SK-N-SH (cell line): ENCODE measurements around the gene IL17REL. TPM values are rescaled to one million over a fixed set of nuclear protein-coding genes. Genes with fewer than 3 reads are reported as not detected.

Source experiments
- CTCF ChIA-PET: fragments of 300-600, 350-600 bp; formaldehyde crosslinking; extraction: SDS; loops from one replicate; lab custom pipeline; 2021; lab: Yijun Ruan, JAX
- POLR2A ChIA-PET: fragments of 350-600 bp; sonication (Branson Sonifier 250); formaldehyde crosslinking; extraction: SDS; loops from one replicate; lab custom pipeline; 2020; ENCODE audit warnings: antibody characterized with exemption, inconsistent platforms; lab: Yijun Ruan, JAX
- DNase-seq: peaks from one replicate; pipeline ENCODE4 v3.0.0; 2012
- H2AFZ ChIP-seq: fragments of 200-600 bp; sonication (generic); 2 replicates; pipeline ENCODE4 v1.8.1; 2016; ENCODE audit warnings: antibody characterized with exemption, mild to moderate bottlenecking, low read depth
- H3F3A ChIP-seq: fragments of 200-600 bp; sonication (generic); replicated peaks from 2 replicates; pipeline ENCODE3; 2016; ENCODE audit warnings: antibody characterized with exemption, mild to moderate bottlenecking; ENCODE audit not compliant: insufficient read depth
- H3K27ac ChIP-seq, 2 experiments: fragments of 200-500 bp in 1 of 2; fragments of 200-600 bp in 1 of 2; sonication (Bioruptor generic) in 1 of 2; sonication (generic), shearing (Covaris generic) in 1 of 2; 2 replicates each; pipeline versions ENCODE4 v1.5.1 to v1.6.1; 2014 to 2016; ENCODE audit warnings: low read depth in 2 of 2, inconsistent platforms in 1 of 2, low read length in 1 of 2, mild to moderate bottlenecking in 1 of 2, mixed read lengths in 1 of 2
- H3K27me3 ChIP-seq: fragments of 200-600 bp; sonication (generic), shearing (Covaris generic); 2 replicates; pipeline ENCODE4 v1.6.1; 2016; ENCODE audit warnings: mixed run types; ENCODE audit not compliant: insufficient read depth
- H3K36me3 ChIP-seq, 2 experiments: fragments of 200-500 bp in 1 of 2; fragments of 200-600 bp in 1 of 2; sonication (Bioruptor generic) in 1 of 2; sonication (generic) in 1 of 2; replicated peaks in 1 of 2; 2 replicates each; pipeline versions ENCODE3 to v1.5.1; 2014 to 2016; ENCODE audit warnings: low read length in 1 of 2, mild to moderate bottlenecking in 1 of 2; ENCODE audit not compliant: insufficient read depth in 2 of 2, control insufficient read depth in 1 of 2
- H3K4me1 ChIP-seq, 2 experiments: fragments of 200-500 bp in 1 of 2; fragments of 200-600 bp in 1 of 2; sonication (Bioruptor generic) in 1 of 2; sonication (generic), shearing (Covaris generic) in 1 of 2; 2 replicates each; pipeline versions ENCODE4 v1.5.1 to v1.6.1; 2014 to 2016; ENCODE audit warnings: low read depth in 1 of 2, low read length in 1 of 2, mixed run types in 1 of 2; ENCODE audit not compliant: insufficient read depth in 2 of 2, control insufficient read depth in 1 of 2
- H3K4me2 ChIP-seq: fragments of 200-600 bp; sonication (generic), shearing (Covaris generic); 2 replicates; pipeline ENCODE4 v1.6.1; 2017; ENCODE audit warnings: mixed run types
- H3K4me3 ChIP-seq, 2 experiments: fragments of 200-500 bp in 1 of 2; fragments of 200-600 bp in 1 of 2; sonication (Bioruptor generic) in 1 of 2; sonication (generic), shearing (Covaris generic) in 1 of 2; 2 replicates each; pipeline versions ENCODE4 v1.5.1 to v1.8.1; 2014 to 2016; ENCODE audit warnings: low read depth in 2 of 2, inconsistent platforms in 1 of 2, low read length in 1 of 2, mild to moderate bottlenecking in 1 of 2, mixed read lengths in 1 of 2, moderate library complexity in 1 of 2
- H3K79me2 ChIP-seq: fragments of 200-600 bp; sonication (generic); 2 replicates; pipeline ENCODE4 v1.8.1; 2017; ENCODE audit warnings: mild to moderate bottlenecking; ENCODE audit not compliant: insufficient read depth
- H3K9ac ChIP-seq: fragments of 200-600 bp; sonication (generic); 2 replicates; pipeline ENCODE4 v1.6.1; 2017; ENCODE audit warnings: mixed run types
- H3K9me2 ChIP-seq: fragments of 200-600 bp; sonication (generic); 2 replicates; pipeline ENCODE4 v1.6.1; 2017; ENCODE audit warnings: mixed run types
- H3K9me3 ChIP-seq: fragments of 200-600 bp; sonication (generic); 2 replicates; pipeline ENCODE4 v1.6.1; 2017; ENCODE audit warnings: mixed run types, mild to moderate bottlenecking, moderate library complexity
- H4K20me1 ChIP-seq: fragments of 200-600 bp; sonication (generic); 2 replicates; pipeline ENCODE4 v1.6.1; 2017; ENCODE audit warnings: mild to moderate bottlenecking, mixed run types; ENCODE audit not compliant: insufficient read depth
- ELF1 ChIP-seq: IDR thresholded peaks from 2 replicates; pipeline ENCODE4 v1.4.0; 2012
- EZH2phosphoT487 ChIP-seq: fragments of 200-600 bp; sonication (generic); IDR thresholded peaks from 2 replicates; pipeline ENCODE4 v1.6.1; 2017; ENCODE audit warnings: low read depth, mixed run types, mild to moderate bottlenecking, antibody characterized with exemption, moderate library complexity, borderline replicate concordance
- FOSL2 ChIP-seq: IDR thresholded peaks from 2 replicates; pipeline ENCODE4 v1.4.0; 2012; ENCODE audit warnings: low read depth, mild to moderate bottlenecking, moderate library complexity, borderline replicate concordance
- GABPA ChIP-seq: IDR thresholded peaks from 2 replicates; pipeline ENCODE4 v1.4.0; 2012; ENCODE audit warnings: low read depth, mild to moderate bottlenecking
- GATA2 ChIP-seq: sonication (generic); formaldehyde crosslinking; IDR thresholded peaks from 2 replicates; pipeline ENCODE4 v1.5.0; 2020; ENCODE audit warnings: mild to moderate bottlenecking, missing genetic modification reagents
- IRF3 ChIP-seq: fragments of 150-350 bp; IDR thresholded peaks from 2 replicates; pipeline ENCODE4 v1.6.1; 2016; ENCODE audit warnings: mild to moderate bottlenecking, low read depth, low read length
- MXI1 ChIP-seq: IDR thresholded peaks from 2 replicates; pipeline ENCODE4 v1.6.1; 2012; ENCODE audit warnings: mild to moderate bottlenecking, low read depth, low read length, improper control_type of control experiment
- POLR2AphosphoS5 ChIP-seq: IDR thresholded peaks from 2 replicates; pipeline ENCODE4 v1.6.1; 2012; ENCODE audit warnings: low read depth, low read length
- RFX5 ChIP-seq: IDR thresholded peaks from 2 replicates; pipeline ENCODE4 v1.6.1; 2012; ENCODE audit warnings: mild to moderate bottlenecking, improper control_type of control experiment, low read length
- RXRA ChIP-seq: IDR thresholded peaks from 2 replicates; pipeline ENCODE4 v1.4.0; 2012; ENCODE audit warnings: low read depth, mild to moderate bottlenecking, borderline replicate concordance
- SIN3A ChIP-seq: IDR thresholded peaks from 2 replicates; pipeline ENCODE4 v1.6.1; 2012; ENCODE audit warnings: low read depth, mild to moderate bottlenecking, low read length, moderate library complexity, borderline replicate concordance
- SMC3 ChIP-seq: IDR thresholded peaks from 2 replicates; pipeline ENCODE4 v1.6.1; 2012; ENCODE audit warnings: low read depth, low read length, improper control_type of control experiment
- TAF1 ChIP-seq: IDR thresholded peaks from 2 replicates; pipeline ENCODE4 v1.6.1; 2012; ENCODE audit warnings: low read depth, mild to moderate bottlenecking, low read length, moderate library complexity, borderline replicate concordance
- TEAD4 ChIP-seq: IDR thresholded peaks from 2 replicates; pipeline ENCODE4 v1.4.0; 2012; ENCODE audit warnings: mild to moderate bottlenecking, borderline replicate concordance; ENCODE audit not compliant: insufficient read depth
- YY1 ChIP-seq: IDR thresholded peaks from 2 replicates; pipeline ENCODE4 v1.4.0; 2012; ENCODE audit warnings: low read depth, mild to moderate bottlenecking
- WGBS: methylation state at CpG from one replicate; pipeline ENCODE4 v1.1.6; 2017; ENCODE audit warnings: low lambda C conversion rate; 5-methylcytosine and 5-hydroxymethylcytosine counted together
- polyA plus RNA-seq, 3 experiments: library from polyadenylated mRNA; depleted of rRNA; stranded (reverse); fragments of >200 nt; gene quantifications; 2 replicates each; pipeline ENCODE4 v1.2.3, GENCODE V29; 2012
- TF ChIP-seq, protein P1 (sequence below): IDR thresholded peaks from 2 replicates; pipeline ENCODE4 v1.4.0; 2012; ENCODE audit warnings: low read depth, borderline replicate concordance
- TF ChIP-seq, protein P2 (sequence below): IDR thresholded peaks from 2 replicates; pipeline ENCODE4; 2012
- TF ChIP-seq, protein P3 (sequence below): IDR thresholded peaks from 2 replicates; pipeline ENCODE4 v1.4.0; 2012; ENCODE audit warnings: low read depth
- TF ChIP-seq, protein P4 (sequence below): IDR thresholded peaks from 2 replicates; pipeline ENCODE4 v1.6.1; 2012; ENCODE audit warnings: mild to moderate bottlenecking, low read depth, low read length, moderate library complexity

IL17REL gene
- polyA plus RNA-seq, 1 of the 3 experiments (the other 2 are of a cell fraction) = not detected

DNA sequence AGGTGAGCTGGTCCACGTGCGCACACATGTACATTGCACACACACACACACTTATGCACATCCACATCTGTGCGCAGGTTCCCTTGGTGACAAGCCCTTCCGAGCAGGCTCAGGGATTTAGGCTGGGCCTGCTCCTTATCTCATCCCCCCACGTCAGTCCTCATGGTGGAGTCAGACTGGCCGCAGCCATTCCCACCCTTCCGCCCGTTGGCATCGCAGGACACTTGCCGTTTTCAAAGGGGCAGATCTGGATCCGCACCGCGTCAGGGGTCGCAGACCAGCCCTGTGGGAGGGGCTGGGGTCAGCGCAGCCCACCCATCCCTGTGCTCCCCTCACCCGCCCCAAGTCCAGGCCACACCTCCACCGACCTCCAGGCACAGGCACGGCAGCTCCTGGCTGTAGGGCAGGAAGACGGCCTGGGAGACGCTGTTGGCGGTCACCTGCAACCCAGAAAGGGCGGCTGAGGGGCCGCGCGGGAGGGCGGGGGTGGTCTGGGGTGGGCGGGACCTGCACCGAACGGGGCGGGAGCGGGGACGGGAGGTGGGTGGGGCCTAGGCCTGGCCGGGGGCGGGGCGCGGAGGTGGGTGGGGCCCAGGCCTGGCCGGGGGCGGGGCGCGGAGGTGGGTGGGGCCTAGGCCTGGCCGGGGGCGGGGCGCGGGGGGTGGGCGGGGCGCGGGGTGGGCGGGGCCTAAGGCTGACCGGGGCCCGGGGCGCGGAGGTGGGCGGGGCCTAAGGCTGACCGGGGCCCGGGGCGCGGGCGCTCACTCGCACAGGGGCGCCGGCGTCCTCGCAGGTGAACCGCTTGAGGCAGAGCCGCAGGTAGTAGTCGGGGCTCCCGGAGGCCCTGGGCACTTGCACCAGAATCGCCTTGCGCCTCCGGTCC, 13.3 kb downstream of the IL17REL start:
- H3K9me2 ChIP-seq = no peaks in the 10 kb centered on the region
- no peak overlapping the region for H3K4me2 ChIP-seq
- H3K27ac ChIP-seq = no peak overlapping the region
- no peaks in the 10 kb centered on the region for H3F3A ChIP-seq
- H3K79me2 ChIP-seq = no peaks in the 10 kb centered on the region
- H4K20me1 ChIP-seq = no peaks in the 10 kb centered on the region
- ChIA-PET CTCF (no interaction called here), POLR2A (no interaction called here)
- H3K4me1 ChIP-seq = peaks cover 0 to 4% of the 10 kb centered on the region in 2 experiments; a peak in 1 of 4 replicates
- peak overlapping the region in 1 of 2 experiments; percentile 32; a peak in 1 of 4 replicates for H3K4me3 ChIP-seq
- H3K9me3 ChIP-seq = no peaks in the 10 kb centered on the region
- no peak overlapping the region for H2AFZ ChIP-seq
- WGBS = 44% methylated on average over 22 of the region's 70 CpGs
- H3K9ac ChIP-seq = no peak overlapping the region
- no peaks in the 10 kb centered on the region for H3K27me3 ChIP-seq
- no peaks in the 10 kb centered on the region for H3K36me3 ChIP-seq
- no peak for TF ChIP-seq SIN3A
- TF ChIP-seq FOSL2 = no peak
- TF ChIP-seq, protein P1, sequence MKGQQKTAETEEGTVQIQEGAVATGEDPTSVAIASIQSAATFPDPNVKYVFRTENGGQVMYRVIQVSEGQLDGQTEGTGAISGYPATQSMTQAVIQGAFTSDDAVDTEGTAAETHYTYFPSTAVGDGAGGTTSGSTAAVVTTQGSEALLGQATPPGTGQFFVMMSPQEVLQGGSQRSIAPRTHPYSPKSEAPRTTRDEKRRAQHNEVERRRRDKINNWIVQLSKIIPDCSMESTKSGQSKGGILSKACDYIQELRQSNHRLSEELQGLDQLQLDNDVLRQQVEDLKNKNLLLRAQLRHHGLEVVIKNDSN = no peak
- no peak for TF ChIP-seq TEAD4
- TF ChIP-seq GABPA = no peak
- TF ChIP-seq YY1 = no peak
- no peak for TF ChIP-seq SMC3
- TF ChIP-seq RFX5 = no peak
- TF ChIP-seq, protein P2, sequence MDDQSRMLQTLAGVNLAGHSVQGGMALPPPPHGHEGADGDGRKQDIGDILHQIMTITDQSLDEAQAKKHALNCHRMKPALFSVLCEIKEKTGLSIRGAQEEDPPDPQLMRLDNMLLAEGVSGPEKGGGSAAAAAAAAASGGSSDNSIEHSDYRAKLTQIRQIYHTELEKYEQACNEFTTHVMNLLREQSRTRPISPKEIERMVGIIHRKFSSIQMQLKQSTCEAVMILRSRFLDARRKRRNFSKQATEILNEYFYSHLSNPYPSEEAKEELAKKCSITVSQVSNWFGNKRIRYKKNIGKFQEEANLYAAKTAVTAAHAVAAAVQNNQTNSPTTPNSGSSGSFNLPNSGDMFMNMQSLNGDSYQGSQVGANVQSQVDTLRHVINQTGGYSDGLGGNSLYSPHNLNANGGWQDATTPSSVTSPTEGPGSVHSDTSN = no peak
- TF ChIP-seq EZH2phosphoT487 = no peak
- TF ChIP-seq MXI1 = no peak
- DNase-seq = peak; percentile 96

GRCh38 chr22:49998718-49999062, 13.9 kb downstream of the IL17REL start:
- no peak overlapping the region for H3K4me3 ChIP-seq
- no peaks in the 10 kb centered on the region for H4K20me1 ChIP-seq
- ChIA-PET POLR2A (no interaction called here), CTCF (no interaction called here)
- H3K27ac ChIP-seq = no peak overlapping the region
- no peaks in the 10 kb centered on the region for H3K79me2 ChIP-seq
- no peaks in the 10 kb centered on the region for H3K9me3 ChIP-seq
- no peak for DNase-seq
- H3K9me2 ChIP-seq = no peaks in the 10 kb centered on the region
- no peaks in the 10 kb centered on the region for H3F3A ChIP-seq
- WGBS = 88% methylated on average over 13 of the region's 14 CpGs
- H3K27me3 ChIP-seq = no peaks in the 10 kb centered on the region
- H3K9ac ChIP-seq = no peak overlapping the region
- H2AFZ ChIP-seq = no peak overlapping the region
- no peaks in the 10 kb centered on the region for H3K36me3 ChIP-seq
- H3K4me2 ChIP-seq = no peak overlapping the region
- H3K4me1 ChIP-seq = peaks cover 0 to 4% of the 10 kb centered on the region in 2 experiments; a peak in 1 of 4 replicates
- TF ChIP-seq IRF3 (no peak), GATA2 (no peak), RXRA (no peak), ELF1 (no peak), POLR2AphosphoS5 (no peak), TAF1 (no peak), TEAD4 (no peak), FOSL2 (no peak), MXI1 (no peak)
- TF ChIP-seq, protein P3, sequence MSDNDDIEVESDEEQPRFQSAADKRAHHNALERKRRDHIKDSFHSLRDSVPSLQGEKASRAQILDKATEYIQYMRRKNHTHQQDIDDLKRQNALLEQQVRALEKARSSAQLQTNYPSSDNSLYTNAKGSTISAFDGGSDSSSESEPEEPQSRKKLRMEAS = no peak
- TF ChIP-seq, protein P4, sequence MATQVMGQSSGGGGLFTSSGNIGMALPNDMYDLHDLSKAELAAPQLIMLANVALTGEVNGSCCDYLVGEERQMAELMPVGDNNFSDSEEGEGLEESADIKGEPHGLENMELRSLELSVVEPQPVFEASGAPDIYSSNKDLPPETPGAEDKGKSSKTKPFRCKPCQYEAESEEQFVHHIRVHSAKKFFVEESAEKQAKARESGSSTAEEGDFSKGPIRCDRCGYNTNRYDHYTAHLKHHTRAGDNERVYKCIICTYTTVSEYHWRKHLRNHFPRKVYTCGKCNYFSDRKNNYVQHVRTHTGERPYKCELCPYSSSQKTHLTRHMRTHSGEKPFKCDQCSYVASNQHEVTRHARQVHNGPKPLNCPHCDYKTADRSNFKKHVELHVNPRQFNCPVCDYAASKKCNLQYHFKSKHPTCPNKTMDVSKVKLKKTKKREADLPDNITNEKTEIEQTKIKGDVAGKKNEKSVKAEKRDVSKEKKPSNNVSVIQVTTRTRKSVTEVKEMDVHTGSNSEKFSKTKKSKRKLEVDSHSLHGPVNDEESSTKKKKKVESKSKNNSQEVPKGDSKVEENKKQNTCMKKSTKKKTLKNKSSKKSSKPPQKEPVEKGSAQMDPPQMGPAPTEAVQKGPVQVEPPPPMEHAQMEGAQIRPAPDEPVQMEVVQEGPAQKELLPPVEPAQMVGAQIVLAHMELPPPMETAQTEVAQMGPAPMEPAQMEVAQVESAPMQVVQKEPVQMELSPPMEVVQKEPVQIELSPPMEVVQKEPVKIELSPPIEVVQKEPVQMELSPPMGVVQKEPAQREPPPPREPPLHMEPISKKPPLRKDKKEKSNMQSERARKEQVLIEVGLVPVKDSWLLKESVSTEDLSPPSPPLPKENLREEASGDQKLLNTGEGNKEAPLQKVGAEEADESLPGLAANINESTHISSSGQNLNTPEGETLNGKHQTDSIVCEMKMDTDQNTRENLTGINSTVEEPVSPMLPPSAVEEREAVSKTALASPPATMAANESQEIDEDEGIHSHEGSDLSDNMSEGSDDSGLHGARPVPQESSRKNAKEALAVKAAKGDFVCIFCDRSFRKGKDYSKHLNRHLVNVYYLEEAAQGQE = no peak
- TF ChIP-seq, protein P1 = no peak
